ENCODE measurements around the gene CST8. TPM values are rescaled to one million over a fixed set of nuclear protein-coding genes. Genes with fewer than 3 reads are reported as not detected.

CST8 gene, protein sequence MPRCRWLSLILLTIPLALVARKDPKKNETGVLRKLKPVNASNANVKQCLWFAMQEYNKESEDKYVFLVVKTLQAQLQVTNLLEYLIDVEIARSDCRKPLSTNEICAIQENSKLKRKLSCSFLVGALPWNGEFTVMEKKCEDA
- total RNA-seq: not detected in 2 replicates

GRCh38 chr20:23490817-23491216 is at the start of gene CST8:
TSS of gene CST8 (plus strand) at chr20:23491117. CDS start at chr20:23491668, 551 bp downstream.

GRCh38 chr20:23452776-23453175 is 38.1 kb upstream of the CST8 start, which contains the start of gene CST11:
TSS of gene CST11 (minus strand) at chr20:23452876. CDS start at chr20:23452811, 65 bp downstream.

Other genes with a start within 250 kb of the CST8 start
- gene NXT1, start 140.3 kb upstream of the CST8 start, total RNA-seq: 11.6 and 33.5 TPM in 2 replicates
- gene GZF1, start 128.9 kb upstream of the CST8 start, total RNA-seq: 11.0 and 24.7 TPM in 2 replicates
- gene NAPB, start 69.6 kb upstream of the CST8 start, total RNA-seq: 2.4 and 4.3 TPM in 2 replicates
- not detected in 2 replicates for gene CSTL1, start 51.4 kb upstream of the CST8 start, total RNA-seq
- gene CST11, start 38.2 kb upstream of the CST8 start, total RNA-seq: not detected in 2 replicates
- gene CST9L, start 77.4 kb downstream of the CST8 start, total RNA-seq: not detected in 2 replicates
- not detected in 2 replicates for gene CST9, start 114.8 kb downstream of the CST8 start, total RNA-seq
- 1,233 and 2,425 TPM in 2 replicates for gene CST3, start 146.8 kb downstream of the CST8 start, total RNA-seq
- gene CST4, start 197.9 kb downstream of the CST8 start, total RNA-seq: not detected in 2 replicates